Measurements from ENCODE around the gene TP73. TPM values are rescaled to one million over a fixed set of nuclear protein-coding genes. Genes with fewer than 3 reads are reported as not detected.

The TP73 gene
- total RNA-seq, 1 experiment from 2014 or later = 2.6 TPM

DNA sequence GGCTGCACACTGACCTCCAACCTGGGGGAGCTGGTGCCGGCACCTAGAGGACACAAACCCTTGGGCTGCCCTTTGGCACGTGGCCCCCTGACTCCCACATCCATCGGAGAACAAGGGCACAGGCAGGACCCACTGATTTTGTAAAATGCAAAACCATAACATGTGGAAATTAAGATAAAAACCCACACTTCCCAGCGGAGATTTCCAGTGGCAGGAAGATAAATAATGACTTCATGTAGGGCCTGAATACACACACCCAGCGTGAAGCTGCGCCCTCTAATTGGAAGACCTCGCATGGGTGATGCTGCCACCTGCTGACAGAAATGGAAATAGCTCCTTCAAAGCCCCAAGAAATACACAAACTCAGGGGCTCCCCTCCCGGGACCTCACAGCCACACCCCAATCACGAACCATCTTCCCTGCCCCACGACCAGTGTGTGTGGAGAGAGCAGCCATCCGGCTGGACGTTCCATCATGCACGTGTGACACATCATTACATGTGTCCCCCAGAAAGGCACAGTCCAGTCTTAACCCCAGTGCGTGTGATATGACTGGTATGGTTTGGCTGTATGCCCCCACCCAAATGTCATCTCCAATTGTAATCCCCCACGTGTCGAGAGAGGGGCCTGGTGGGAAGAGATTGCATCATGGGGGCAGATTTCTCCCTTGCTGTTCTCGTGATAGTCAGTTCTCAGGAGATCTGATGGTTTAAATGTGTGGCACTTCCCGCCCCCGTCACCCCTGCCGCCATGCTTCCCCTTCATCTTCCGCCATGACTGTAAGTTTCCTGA, 33.2 kb upstream of the TP73 start:
- no peaks in the 10 kb centered on the region for H3K36me3 ChIP-seq (ENCODE audit: low read depth, low read length)
- POLR2A ChIA-PET (ENCODE audit: unreplicated experiment) = no interaction called here
- H3K27me3 ChIP-seq (ENCODE audit: low read length) = no peaks in the 10 kb centered on the region
- DNase-seq (peak; percentile 91), ATAC-seq (peak; percentile 75)
- H3F3A ChIP-seq (ENCODE audit: low read length, unreplicated experiment) = no peaks in the 10 kb centered on the region
- no peaks in the 10 kb centered on the region for H3K9me3 ChIP-seq (ENCODE audit: low read length)
- H3K79me2 ChIP-seq (ENCODE audit: low read length) = no peaks in the 10 kb centered on the region
- CTCF ChIA-PET = interaction anchor here (0.5 to 1.5 kb wide), 12 partner anchors 11 to 166 kb away, joined by 3 to 31 read pairs (median 5); no protein-coding TSS in a partner anchor
- no peak overlapping the region for H3K9ac ChIP-seq (ENCODE audit: low read length)
- no peaks in the 10 kb centered on the region for H3K9me2 ChIP-seq (replicated peaks; ENCODE audit: low read length)
- BruUV-seq (replicated peaks) = no TSS peak
- intact Hi-C loops (cut with micrococcal nuclease) = loop anchor here (1.0 kb wide), 3 partner anchors 32 to 128 kb away; no protein-coding TSS in a partner anchor
- no peaks in the 10 kb centered on the region for H4K20me1 ChIP-seq (ENCODE audit: low read length)
- H2AFZ ChIP-seq (ENCODE audit: low read length) = peak overlapping the region; percentile 21; the same call in 1 of the 2 replicates
- peak overlapping the region; percentile 16; the same call in 1 of the 2 replicates for H3K4me2 ChIP-seq (ENCODE audit: low read length)
- TF ChIP-seq, protein P1, sequence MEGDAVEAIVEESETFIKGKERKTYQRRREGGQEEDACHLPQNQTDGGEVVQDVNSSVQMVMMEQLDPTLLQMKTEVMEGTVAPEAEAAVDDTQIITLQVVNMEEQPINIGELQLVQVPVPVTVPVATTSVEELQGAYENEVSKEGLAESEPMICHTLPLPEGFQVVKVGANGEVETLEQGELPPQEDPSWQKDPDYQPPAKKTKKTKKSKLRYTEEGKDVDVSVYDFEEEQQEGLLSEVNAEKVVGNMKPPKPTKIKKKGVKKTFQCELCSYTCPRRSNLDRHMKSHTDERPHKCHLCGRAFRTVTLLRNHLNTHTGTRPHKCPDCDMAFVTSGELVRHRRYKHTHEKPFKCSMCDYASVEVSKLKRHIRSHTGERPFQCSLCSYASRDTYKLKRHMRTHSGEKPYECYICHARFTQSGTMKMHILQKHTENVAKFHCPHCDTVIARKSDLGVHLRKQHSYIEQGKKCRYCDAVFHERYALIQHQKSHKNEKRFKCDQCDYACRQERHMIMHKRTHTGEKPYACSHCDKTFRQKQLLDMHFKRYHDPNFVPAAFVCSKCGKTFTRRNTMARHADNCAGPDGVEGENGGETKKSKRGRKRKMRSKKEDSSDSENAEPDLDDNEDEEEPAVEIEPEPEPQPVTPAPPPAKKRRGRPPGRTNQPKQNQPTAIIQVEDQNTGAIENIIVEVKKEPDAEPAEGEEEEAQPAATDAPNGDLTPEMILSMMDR (conservative IDR thresholded peaks at IDR 0.05; ENCODE audit: low read depth, low read length) = peak; percentile 95
- TF ChIP-seq EZH2phosphoT487 (IDR thresholded peaks at IDR 0.05; ENCODE audit: borderline replicate concordance, low read length) = no peak
- no peak for TF ChIP-seq EZH2 (IDR thresholded peaks at IDR 0.05; ENCODE audit: low read length, unreplicated experiment)
- H3K4me1 ChIP-seq (ENCODE audit: insufficient read depth, low read length) = peaks cover 26% of the 10 kb centered on the region
- H3K4me3 ChIP-seq (ENCODE audit: low read length) = no peak overlapping the region
- H3K27ac ChIP-seq (ENCODE audit: low read length) = no peak overlapping the region

DNA sequence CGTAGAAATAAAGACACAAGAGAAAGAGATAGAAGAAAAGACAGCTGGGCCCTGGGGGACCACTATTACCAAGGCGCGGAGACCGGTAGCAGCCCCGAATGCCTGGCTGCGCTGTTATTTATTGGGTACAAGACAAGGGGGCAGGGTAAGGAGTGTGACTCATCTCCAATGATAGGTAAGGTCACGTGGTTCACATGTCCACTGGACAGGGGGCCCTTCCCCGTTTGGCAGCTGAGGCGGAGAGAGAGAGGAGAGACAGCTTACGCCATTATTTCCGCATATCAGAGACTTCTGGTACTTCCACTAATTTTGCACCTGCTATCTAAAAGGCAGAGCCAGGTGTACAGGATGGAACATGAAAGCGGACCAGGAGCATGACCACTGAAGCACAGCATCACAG, 31.6 kb upstream of the TP73 start:
- no TSS peak for BruUV-seq (replicated peaks)
- H3K4me2 ChIP-seq (ENCODE audit: low read length) = no peak overlapping the region
- no peaks in the 10 kb centered on the region for H3F3A ChIP-seq (ENCODE audit: low read length, unreplicated experiment)
- intact Hi-C loops (cut with micrococcal nuclease) = loop anchor here (5.0 kb wide), 1 partner anchor 102 kb away; no protein-coding TSS in a partner anchor
- H2AFZ ChIP-seq (ENCODE audit: low read length) = no peak overlapping the region
- no peak overlapping the region for H3K27ac ChIP-seq (ENCODE audit: low read length)
- H4K20me1 ChIP-seq (ENCODE audit: low read length) = no peaks in the 10 kb centered on the region
- TF ChIP-seq EZH2 (IDR thresholded peaks at IDR 0.05; ENCODE audit: low read length, unreplicated experiment) (no peak), EZH2phosphoT487 (IDR thresholded peaks at IDR 0.05; ENCODE audit: borderline replicate concordance, low read length) (no peak)
- TF ChIP-seq, protein P1 (conservative IDR thresholded peaks at IDR 0.05; ENCODE audit: low read depth, low read length) = no peak
- no peaks in the 10 kb centered on the region for H3K27me3 ChIP-seq (ENCODE audit: low read length)
- H3K4me1 ChIP-seq (ENCODE audit: insufficient read depth, low read length) = peaks cover 17% of the 10 kb centered on the region
- no peaks in the 10 kb centered on the region for H3K36me3 ChIP-seq (ENCODE audit: low read depth, low read length)
- H3K9ac ChIP-seq (ENCODE audit: low read length) = no peak overlapping the region
- no peak for ATAC-seq
- H3K9me2 ChIP-seq (replicated peaks; ENCODE audit: low read length) = no peaks in the 10 kb centered on the region
- H3K79me2 ChIP-seq (ENCODE audit: low read length) = peaks cover 4% of the 10 kb centered on the region; the same call in 1 of the 2 replicates
- ChIA-PET CTCF (interaction anchor here (1.0 to 2.1 kb wide), 3 partner anchors 32 to 130 kb away, joined by 4 to 7 read pairs (median 5); no protein-coding TSS in a partner anchor), POLR2A (ENCODE audit: unreplicated experiment) (no interaction called here)
- no peaks in the 10 kb centered on the region for H3K9me3 ChIP-seq (ENCODE audit: low read length)
- no peak for DNase-seq
- no peak overlapping the region for H3K4me3 ChIP-seq (ENCODE audit: low read length)

Data from PC-3 (cell line).